ENCODE measurements around the gene FAM149A. TPM values are rescaled to one million over a fixed set of nuclear protein-coding genes. Genes with fewer than 3 reads are reported as not detected.

FAM149A gene
- total RNA-seq, 4 donors from 2014 or later: 0.83 to 11.4 (median 4.0) TPM

GRCh38 chr4:186132577-186133242 lies 28.2 kb downstream of the FAM149A start:
- no peaks in the 10 kb centered on the region for H3K9me3 ChIP-seq
- no peaks in the 10 kb centered on the region for H3K27me3 ChIP-seq
- WGBS, 2 donors: 15 to 39% methylated on average over 4 of the region's 4 CpGs
- intact Hi-C loops (cut with DNase I): no loop called here
- TF ChIP-seq POLR2A (IDR thresholded peaks at IDR 0.05) (no peak), CTCF (IDR thresholded peaks at IDR 0.05) (no peak)
- no peak for DNase-seq
- no peak overlapping the region for H3K27ac ChIP-seq
- H3K36me3 ChIP-seq: no peaks in the 10 kb centered on the region
- H3K4me3 ChIP-seq: no peak overlapping the region
- H3K4me1 ChIP-seq: peaks cover 0 to 12% (median 0%) of the 10 kb centered on the region in 3 donors

- no peaks in the 10 kb centered on the region for H3K27me3 ChIP-seq
- H3K9me3 ChIP-seq: no peaks in the 10 kb centered on the region
- peaks cover 0 to 12% (median 0%) of the 10 kb centered on the region in 3 donors for H3K4me1 ChIP-seq
- H3K27ac ChIP-seq: no peak overlapping the region
- DNase-seq: no peak
- no peak for TF ChIP-seq POLR2A (IDR thresholded peaks at IDR 0.05)
- no peak for TF ChIP-seq CTCF (IDR thresholded peaks at IDR 0.05)
- WGBS, 2 donors: 45 to 86% methylated on average over 3 of the region's 3 CpGs
- no peak overlapping the region for H3K4me3 ChIP-seq
- intact Hi-C loops (cut with DNase I): no loop called here
- H3K36me3 ChIP-seq: no peaks in the 10 kb centered on the region
These were observed 29.8 kb downstream of the FAM149A start for GRCh38 chr4:186134257-186134656.

GRCh38 chr4:186134861-186135260 lies 30.4 kb downstream of the FAM149A start:
- intact Hi-C loops (cut with DNase I): loop anchor here (5.0 kb wide), 1 partner anchor 68 kb away; the partner anchor contains the start of gene TLR3

GRCh38 chr4:186137196-186137794 lies 32.8 kb downstream of the FAM149A start:
- peaks cover 0 to 11% (median 0%) of the 10 kb centered on the region in 3 donors for H3K4me1 ChIP-seq
- H3K4me3 ChIP-seq: peak overlapping the region in 1 of 4 donors; percentile 26
- no peaks in the 10 kb centered on the region for H3K27me3 ChIP-seq
- intact Hi-C loops (cut with DNase I): loop anchor here (5.0 kb wide), 1 partner anchor 70 kb away; the partner anchor contains the start of gene TLR3
- DNase-seq: no peak
- 60 to 70% methylated on average over 6 of the region's 6 CpGs for WGBS, 2 donors
- no peaks in the 10 kb centered on the region for H3K36me3 ChIP-seq
- no peak overlapping the region for H3K27ac ChIP-seq
- no peak for TF ChIP-seq POLR2A (IDR thresholded peaks at IDR 0.05)
- peak in 5 of 6 experiments; percentile 55 to 68 (median 66) for TF ChIP-seq CTCF (IDR thresholded peaks at IDR 0.05)
- no peaks in the 10 kb centered on the region for H3K9me3 ChIP-seq

More at GRCh38 chr4:186134861-186135260, 30.4 kb downstream of the FAM149A start:
- 84 to 91% methylated on average over 6 to 11 of the region's 11 CpGs for WGBS, 2 donors
- Histone ChIP-seq H3K27ac (no peak overlapping the region), H3K4me1 (peaks cover 0 to 12% (median 0%) of the 10 kb centered on the region in 3 donors), H3K27me3 (no peaks in the 10 kb centered on the region), H3K4me3 (no peak overlapping the region), H3K36me3 (no peaks in the 10 kb centered on the region), H3K9me3 (no peaks in the 10 kb centered on the region)
- no peak for DNase-seq
- no peak for TF ChIP-seq CTCF (IDR thresholded peaks at IDR 0.05)
- TF ChIP-seq POLR2A (IDR thresholded peaks at IDR 0.05): no peak

Measured in esophagus squamous epithelium (tissue), 5 donors.